HepG2 (cell line): ENCODE measurements around the gene MRPL37. TPM values are rescaled to one million over a fixed set of nuclear protein-coding genes. Genes with fewer than 3 reads are reported as not detected.
A peak's percentile ranks its signal among the peaks of the same experiment; 100 is the strongest.

Experiments
- CEBPB ChIP-seq: IDR thresholded peaks from 2 replicates; pipeline ENCODE4 v1.6.1; 2011; ENCODE audit warnings: low read depth, low read length, improper control_type of control experiment, borderline replicate concordance
- ETV5 ChIP-seq: IDR thresholded peaks from 2 replicates; pipeline ENCODE4 v1.6.1; 2018; ENCODE audit warnings: missing biosample characterization, missing genetic modification reagents, inconsistent platforms, borderline replicate concordance
- FOXA1 ChIP-seq, 2 experiments: fragments of 450-650 bp in 1 of 2; sonication (generic) in 1 of 2; formaldehyde crosslinking in 1 of 2; IDR thresholded peaks; 2 replicates each; pipeline versions ENCODE4 v1.4.0 to v1.6.1; 2016 to 2020; ENCODE audit warnings: missing genetic modification reagents in 1 of 2
- GTF3A ChIP-seq: sonication (generic); formaldehyde crosslinking; conservative IDR thresholded peaks from 2 replicates; pipeline ENCODE4 v1.4.0; 2020; ENCODE audit warnings: mild to moderate bottlenecking, missing genetic modification reagents
- HDAC2 ChIP-seq: sonication (generic); formaldehyde crosslinking; IDR thresholded peaks from 2 replicates; pipeline ENCODE4 v1.4.0; 2020; ENCODE audit warnings: missing genetic modification reagents
- HNRNPH1 ChIP-seq: fragments of 200-400 bp; formaldehyde crosslinking; optimal IDR thresholded peaks from 2 replicates; pipeline ENCODE3; 2017; ENCODE audit warnings: mild to moderate bottlenecking, low read depth, low read length
- JUN ChIP-seq: sonication (generic); formaldehyde crosslinking; IDR thresholded peaks from 2 replicates; pipeline ENCODE4 v1.4.0; 2020; ENCODE audit warnings: mild to moderate bottlenecking, missing genetic modification reagents
- NFATC3 ChIP-seq: sonication (generic); formaldehyde crosslinking; IDR thresholded peaks from 2 replicates; pipeline ENCODE4 v1.5.1; 2020; ENCODE audit warnings: mild to moderate bottlenecking, missing genetic modification reagents
- POLR2A ChIP-seq, 2 experiments: IDR thresholded peaks; 2 replicates each; pipeline ENCODE4 v1.6.1; 2011; ENCODE audit warnings: low read depth in 2 of 2, low read length in 2 of 2, mild to moderate bottlenecking in 1 of 2, moderate library complexity in 1 of 2; ENCODE audit not compliant: insufficient read depth in 1 of 2
- SRF ChIP-seq: IDR thresholded peaks from 2 replicates; pipeline ENCODE4 v1.6.1; 2011; ENCODE audit warnings: mild to moderate bottlenecking, low read depth, low read length, moderate library complexity
- XRCC5 ChIP-seq: fragments of 200-400 bp; formaldehyde crosslinking; optimal IDR thresholded peaks from 2 replicates; pipeline ENCODE3; 2017; ENCODE audit warnings: mild to moderate bottlenecking, low read length
- ZKSCAN8 ChIP-seq: IDR thresholded peaks from 2 replicates; pipeline ENCODE4 v1.6.1; 2016; ENCODE audit warnings: borderline replicate concordance, missing genetic modification reagents, missing compliant biosample characterization
- ZMYM3 ChIP-seq: sonication (generic); formaldehyde crosslinking; IDR thresholded peaks from 2 replicates; pipeline ENCODE4 v1.5.1; 2020; ENCODE audit warnings: mild to moderate bottlenecking, missing genetic modification reagents
- ZMYM4 ChIP-seq: sonication (generic); formaldehyde crosslinking; IDR thresholded peaks from 2 replicates; pipeline ENCODE4 v1.8.1; 2023; ENCODE audit warnings: mild to moderate bottlenecking, missing genetic modification reagents
- ZSCAN25 ChIP-seq: sonication (generic); formaldehyde crosslinking; IDR thresholded peaks from 2 replicates; pipeline ENCODE4 v1.8.0; 2022; ENCODE audit warnings: mild to moderate bottlenecking, missing genetic modification reagents
- polyA plus RNA-seq, 8 experiments: library from polyadenylated mRNA; depleted of rRNA in 3 of 8; stranded (reverse) in 7 of 8; unstranded in 1 of 8; fragments of >200 nt; fragmentation: Illumina TruSeq in 4 of 8; extraction: Trizol in 4 of 8; gene quantifications; 2 replicates each; pipeline versions ENCODE4 v1.2.1 to v1.2.3, GENCODE V29; 2011 to 2016; ENCODE audit warnings: low read depth in 4 of 8, missing spikeins in 1 of 8, mixed read lengths in 1 of 8; ENCODE audit not compliant: insufficient read depth in 1 of 8
- total RNA-seq, 5 experiments: library from RNA; depleted of rRNA; stranded (reverse); fragments of >200 nt; fragmentation: Illumina TruSeq; extraction: Trizol; gene quantifications; 2 replicates each; pipeline ENCODE4 v1.2.3, GENCODE V29; 2016; ENCODE audit warnings: low read depth in 1 of 5
- TF ChIP-seq, protein P1 (sequence below): sonication (generic); formaldehyde crosslinking; IDR thresholded peaks from 2 replicates; pipeline ENCODE4 v1.5.0; 2020; ENCODE audit warnings: mild to moderate bottlenecking, missing genetic modification reagents, borderline replicate concordance
- TF ChIP-seq, protein P2 (sequence below): sonication (generic); formaldehyde crosslinking; IDR thresholded peaks from 2 replicates; pipeline ENCODE4 v1.4.0; 2020; ENCODE audit warnings: missing genetic modification reagents
- TF ChIP-seq, protein P3 (sequence below): sonication (generic); formaldehyde crosslinking; IDR thresholded peaks from 2 replicates; pipeline ENCODE4 v1.4.0; 2020; ENCODE audit warnings: missing genetic modification reagents

Gene MRPL37
- total and polyA plus RNA-seq, 2 of the 13 experiments (the other 11 are each of a cell fraction or from before 2014, with no cell fraction given) = 31.7 to 127 TPM

DNA sequence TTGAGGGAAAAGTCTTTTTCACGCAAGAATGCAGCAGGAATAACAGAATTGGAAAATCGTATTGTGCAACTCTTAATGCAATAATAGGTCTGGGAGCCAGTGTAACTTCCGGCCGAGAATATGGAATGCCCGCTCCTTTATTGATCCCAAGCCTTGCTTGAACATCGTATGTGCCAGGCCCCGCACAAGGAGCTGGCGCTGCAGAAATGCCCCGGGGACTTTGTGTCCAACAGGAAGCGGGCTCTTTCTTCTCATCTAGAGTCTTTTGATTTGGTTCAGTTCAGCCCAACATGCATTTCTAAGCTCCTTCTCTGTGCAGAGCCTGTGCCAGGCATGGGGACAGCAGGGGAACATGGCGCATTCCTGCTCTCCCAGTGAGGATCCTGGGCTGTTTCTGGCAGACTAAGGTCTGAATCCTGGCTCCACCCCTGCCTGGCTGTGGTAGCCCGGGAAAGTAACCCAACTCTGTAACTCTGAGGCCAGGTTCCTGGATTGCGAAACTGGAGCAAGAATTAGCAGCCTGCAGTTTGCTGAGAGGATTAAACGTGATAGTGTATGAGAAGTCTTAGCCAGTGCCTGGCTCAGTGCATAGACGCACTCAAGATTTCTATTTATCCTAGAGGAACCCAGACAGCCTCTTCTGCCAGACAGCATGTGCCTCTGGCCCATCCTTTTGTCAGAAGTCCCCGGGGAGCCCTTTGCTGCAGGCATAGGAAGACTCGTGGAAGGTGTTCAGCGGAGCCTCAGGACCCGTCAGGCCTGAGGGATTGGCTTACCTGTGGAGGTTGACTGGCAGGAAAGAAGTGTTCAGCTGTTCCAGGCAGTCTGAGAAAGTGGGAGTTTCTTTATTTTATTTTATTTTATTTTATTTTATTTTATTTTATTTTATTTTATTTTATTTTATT is 46.2 kb upstream of the MRPL37 start (continued):
- TF ChIP-seq, protein P1, sequence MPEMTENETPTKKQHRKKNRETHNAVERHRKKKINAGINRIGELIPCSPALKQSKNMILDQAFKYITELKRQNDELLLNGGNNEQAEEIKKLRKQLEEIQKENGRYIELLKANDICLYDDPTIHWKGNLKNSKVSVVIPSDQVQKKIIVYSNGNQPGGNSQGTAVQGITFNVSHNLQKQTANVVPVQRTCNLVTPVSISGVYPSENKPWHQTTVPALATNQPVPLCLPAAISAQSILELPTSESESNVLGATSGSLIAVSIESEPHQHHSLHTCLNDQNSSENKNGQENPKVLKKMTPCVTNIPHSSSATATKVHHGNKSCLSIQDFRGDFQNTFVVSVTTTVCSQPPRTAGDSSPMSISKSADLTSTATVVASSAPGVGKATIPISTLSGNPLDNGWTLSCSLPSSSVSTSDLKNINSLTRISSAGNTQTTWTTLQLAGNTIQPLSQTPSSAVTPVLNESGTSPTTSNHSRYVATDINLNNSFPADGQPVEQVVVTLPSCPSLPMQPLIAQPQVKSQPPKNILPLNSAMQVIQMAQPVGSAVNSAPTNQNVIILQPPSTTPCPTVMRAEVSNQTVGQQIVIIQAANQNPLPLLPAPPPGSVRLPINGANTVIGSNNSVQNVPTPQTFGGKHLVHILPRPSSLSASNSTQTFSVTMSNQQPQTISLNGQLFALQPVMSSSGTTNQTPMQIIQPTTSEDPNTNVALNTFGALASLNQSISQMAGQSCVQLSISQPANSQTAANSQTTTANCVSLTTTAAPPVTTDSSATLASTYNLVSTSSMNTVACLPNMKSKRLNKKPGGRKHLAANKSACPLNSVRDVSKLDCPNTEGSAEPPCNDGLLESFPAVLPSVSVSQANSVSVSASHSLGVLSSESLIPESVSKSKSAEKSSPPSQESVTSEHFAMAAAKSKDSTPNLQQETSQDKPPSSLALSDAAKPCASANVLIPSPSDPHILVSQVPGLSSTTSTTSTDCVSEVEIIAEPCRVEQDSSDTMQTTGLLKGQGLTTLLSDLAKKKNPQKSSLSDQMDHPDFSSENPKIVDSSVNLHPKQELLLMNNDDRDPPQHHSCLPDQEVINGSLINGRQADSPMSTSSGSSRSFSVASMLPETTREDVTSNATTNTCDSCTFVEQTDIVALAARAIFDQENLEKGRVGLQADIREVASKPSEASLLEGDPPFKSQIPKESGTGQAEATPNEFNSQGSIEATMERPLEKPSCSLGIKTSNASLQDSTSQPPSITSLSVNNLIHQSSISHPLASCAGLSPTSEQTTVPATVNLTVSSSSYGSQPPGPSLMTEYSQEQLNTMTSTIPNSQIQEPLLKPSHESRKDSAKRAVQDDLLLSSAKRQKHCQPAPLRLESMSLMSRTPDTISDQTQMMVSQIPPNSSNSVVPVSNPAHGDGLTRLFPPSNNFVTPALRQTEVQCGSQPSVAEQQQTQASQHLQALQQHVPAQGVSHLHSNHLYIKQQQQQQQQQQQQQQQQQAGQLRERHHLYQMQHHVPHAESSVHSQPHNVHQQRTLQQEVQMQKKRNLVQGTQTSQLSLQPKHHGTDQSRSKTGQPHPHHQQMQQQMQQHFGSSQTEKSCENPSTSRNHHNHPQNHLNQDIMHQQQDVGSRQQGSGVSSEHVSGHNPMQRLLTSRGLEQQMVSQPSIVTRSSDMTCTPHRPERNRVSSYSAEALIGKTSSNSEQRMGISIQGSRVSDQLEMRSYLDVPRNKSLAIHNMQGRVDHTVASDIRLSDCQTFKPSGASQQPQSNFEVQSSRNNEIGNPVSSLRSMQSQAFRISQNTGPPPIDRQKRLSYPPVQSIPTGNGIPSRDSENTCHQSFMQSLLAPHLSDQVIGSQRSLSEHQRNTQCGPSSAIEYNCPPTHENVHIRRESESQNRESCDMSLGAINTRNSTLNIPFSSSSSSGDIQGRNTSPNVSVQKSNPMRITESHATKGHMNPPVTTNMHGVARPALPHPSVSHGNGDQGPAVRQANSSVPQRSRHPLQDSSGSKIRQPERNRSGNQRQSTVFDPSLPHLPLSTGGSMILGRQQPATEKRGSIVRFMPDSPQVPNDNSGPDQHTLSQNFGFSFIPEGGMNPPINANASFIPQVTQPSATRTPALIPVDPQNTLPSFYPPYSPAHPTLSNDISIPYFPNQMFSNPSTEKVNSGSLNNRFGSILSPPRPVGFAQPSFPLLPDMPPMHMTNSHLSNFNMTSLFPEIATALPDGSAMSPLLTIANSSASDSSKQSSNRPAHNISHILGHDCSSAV = no peak
- TF ChIP-seq CEBPB (peak; percentile 96), GTF3A (CRISPR knock-in tag) (no peak), ZSCAN25 (CRISPR knock-in tag) (peak; percentile 70; the same call in 1 of the 2 replicates), ZMYM4 (CRISPR knock-in tag) (0 out of 2 replicates have a peak, but pooled peaks have one; percentile 25), XRCC5 (peak; percentile 50), SRF (no peak), ZKSCAN8 (CRISPR knock-in tag) (peak; percentile 100), HNRNPH1 (no peak), HDAC2 (0 out of 2 replicates have a peak, but pooled peaks have one; percentile 24), NFATC3 (CRISPR knock-in tag) (no peak), JUN (no peak), ETV5 (0 out of 2 replicates have a peak, but pooled peaks have one; percentile 19), ZMYM3 (CRISPR knock-in tag) (peak; percentile 48; the same call in 1 of the 2 replicates), POLR2A (IDR thresholded peaks at IDR 0.05; ENCODE audit: insufficient read depth in 1 of 2, low read depth in 2 of 2, low read length in 2 of 2) (0 out of 4 replicates have a peak, but pooled peaks of 1 of the 2 experiments have one; percentile 19), FOXA1 (IDR thresholded peaks at IDR 0.05) (no peak), FOXA1 (CRISPR knock-in tag; IDR thresholded peaks at IDR 0.05) (no peak)
- TF ChIP-seq, protein P2, sequence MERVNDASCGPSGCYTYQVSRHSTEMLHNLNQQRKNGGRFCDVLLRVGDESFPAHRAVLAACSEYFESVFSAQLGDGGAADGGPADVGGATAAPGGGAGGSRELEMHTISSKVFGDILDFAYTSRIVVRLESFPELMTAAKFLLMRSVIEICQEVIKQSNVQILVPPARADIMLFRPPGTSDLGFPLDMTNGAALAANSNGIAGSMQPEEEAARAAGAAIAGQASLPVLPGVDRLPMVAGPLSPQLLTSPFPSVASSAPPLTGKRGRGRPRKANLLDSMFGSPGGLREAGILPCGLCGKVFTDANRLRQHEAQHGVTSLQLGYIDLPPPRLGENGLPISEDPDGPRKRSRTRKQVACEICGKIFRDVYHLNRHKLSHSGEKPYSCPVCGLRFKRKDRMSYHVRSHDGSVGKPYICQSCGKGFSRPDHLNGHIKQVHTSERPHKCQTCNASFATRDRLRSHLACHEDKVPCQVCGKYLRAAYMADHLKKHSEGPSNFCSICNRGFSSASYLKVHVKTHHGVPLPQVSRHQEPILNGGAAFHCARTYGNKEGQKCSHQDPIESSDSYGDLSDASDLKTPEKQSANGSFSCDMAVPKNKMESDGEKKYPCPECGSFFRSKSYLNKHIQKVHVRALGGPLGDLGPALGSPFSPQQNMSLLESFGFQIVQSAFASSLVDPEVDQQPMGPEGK = no peak
- TF ChIP-seq, protein P3, sequence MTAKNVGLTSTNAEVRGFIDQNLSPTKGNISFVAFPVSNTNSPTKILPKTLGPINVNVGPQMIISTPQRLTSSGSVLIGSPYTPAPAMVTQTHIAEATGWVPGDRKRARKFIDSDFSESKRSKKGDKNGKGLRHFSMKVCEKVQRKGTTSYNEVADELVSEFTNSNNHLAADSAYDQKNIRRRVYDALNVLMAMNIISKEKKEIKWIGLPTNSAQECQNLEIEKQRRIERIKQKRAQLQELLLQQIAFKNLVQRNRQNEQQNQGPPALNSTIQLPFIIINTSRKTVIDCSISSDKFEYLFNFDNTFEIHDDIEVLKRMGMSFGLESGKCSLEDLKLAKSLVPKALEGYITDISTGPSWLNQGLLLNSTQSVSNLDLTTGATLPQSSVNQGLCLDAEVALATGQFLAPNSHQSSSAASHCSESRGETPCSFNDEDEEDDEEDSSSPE (CRISPR knock-in tag) = 0 out of 2 replicates have a peak, but pooled peaks have one; percentile 33
